ENCODE results near the gene CCNF.
"Not testable (repeated sequence)": the region's sequence is repeated elsewhere in the genome, so short reads cannot be mapped to it uniquely, and the experiment has no call there.

Gene CCNF

DNA sequence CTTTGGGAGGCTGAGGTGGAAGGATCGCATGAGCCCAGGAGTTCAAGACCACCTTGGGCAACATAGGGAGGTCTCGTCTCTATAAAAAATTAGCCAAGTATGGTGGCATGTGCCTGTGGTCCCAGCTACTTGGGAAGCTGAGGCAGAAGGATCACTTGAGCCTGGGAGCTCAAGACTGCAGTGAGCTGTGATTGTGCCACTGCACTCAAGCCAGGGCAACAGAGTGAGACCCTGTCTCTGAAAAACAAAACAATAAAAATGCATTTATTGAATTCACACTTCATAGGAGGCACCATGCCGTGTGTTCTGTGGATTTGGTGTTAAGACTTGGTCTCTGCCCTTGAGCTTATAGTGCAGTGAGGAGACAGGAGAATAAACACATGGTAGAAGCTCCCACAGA is 48.1 kb downstream of the CCNF start:
- TF ChIP-seq, protein P1, sequence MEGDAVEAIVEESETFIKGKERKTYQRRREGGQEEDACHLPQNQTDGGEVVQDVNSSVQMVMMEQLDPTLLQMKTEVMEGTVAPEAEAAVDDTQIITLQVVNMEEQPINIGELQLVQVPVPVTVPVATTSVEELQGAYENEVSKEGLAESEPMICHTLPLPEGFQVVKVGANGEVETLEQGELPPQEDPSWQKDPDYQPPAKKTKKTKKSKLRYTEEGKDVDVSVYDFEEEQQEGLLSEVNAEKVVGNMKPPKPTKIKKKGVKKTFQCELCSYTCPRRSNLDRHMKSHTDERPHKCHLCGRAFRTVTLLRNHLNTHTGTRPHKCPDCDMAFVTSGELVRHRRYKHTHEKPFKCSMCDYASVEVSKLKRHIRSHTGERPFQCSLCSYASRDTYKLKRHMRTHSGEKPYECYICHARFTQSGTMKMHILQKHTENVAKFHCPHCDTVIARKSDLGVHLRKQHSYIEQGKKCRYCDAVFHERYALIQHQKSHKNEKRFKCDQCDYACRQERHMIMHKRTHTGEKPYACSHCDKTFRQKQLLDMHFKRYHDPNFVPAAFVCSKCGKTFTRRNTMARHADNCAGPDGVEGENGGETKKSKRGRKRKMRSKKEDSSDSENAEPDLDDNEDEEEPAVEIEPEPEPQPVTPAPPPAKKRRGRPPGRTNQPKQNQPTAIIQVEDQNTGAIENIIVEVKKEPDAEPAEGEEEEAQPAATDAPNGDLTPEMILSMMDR (IDR thresholded peaks at IDR 0.05; ENCODE audit: insufficient read depth, low read length, missing control alignments): no peak
- ChIA-PET POLR2A (no interaction called here), CTCF (interaction anchor here (1.0 to 1.8 kb wide), 2 partner anchors 23 to 137 kb away, joined by 4 to 10 read pairs; partner anchors contain the start of gene ABCA3)

DNA sequence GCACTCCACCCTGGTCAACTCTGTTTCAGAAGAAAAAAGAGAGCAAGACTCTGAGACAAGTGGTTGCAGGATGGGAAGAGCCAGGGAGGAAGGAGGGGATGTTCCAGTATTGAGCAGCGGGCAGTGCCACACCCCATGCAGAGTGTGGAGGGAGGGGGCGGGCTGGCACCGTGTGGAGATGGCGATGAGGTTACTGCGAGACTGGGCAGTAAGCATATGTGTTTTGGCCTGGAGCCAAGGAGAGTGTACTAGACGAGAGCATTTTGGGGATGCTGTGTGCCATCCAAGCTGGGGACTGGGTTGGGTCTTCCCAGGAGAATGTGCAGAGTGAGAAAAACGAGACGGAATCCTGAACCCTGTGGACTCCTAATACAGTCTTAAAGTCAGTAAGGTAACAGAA is 49.0 kb downstream of the CCNF start:
- TF ChIP-seq, protein P1 (IDR thresholded peaks at IDR 0.05; ENCODE audit: insufficient read depth, low read length, missing control alignments): no peak
- DNase-seq (ENCODE audit: low read depth, low spot score): no peak
- ChIA-PET POLR2A (no interaction called here), CTCF (interaction anchor here (1.0 kb wide), 1 partner anchor 22 kb away, joined by 3 read pairs; no protein-coding TSS in a partner anchor)
- H3K4me3 ChIP-seq (ENCODE audit: low read depth, low read length): no peak overlapping the region

More for the DNA sequence above, 48.1 kb downstream of the CCNF start:
- no peak overlapping the region for H3K4me3 ChIP-seq (ENCODE audit: low read depth, low read length)
- no peak for DNase-seq (ENCODE audit: low read depth, low spot score)

DNA sequence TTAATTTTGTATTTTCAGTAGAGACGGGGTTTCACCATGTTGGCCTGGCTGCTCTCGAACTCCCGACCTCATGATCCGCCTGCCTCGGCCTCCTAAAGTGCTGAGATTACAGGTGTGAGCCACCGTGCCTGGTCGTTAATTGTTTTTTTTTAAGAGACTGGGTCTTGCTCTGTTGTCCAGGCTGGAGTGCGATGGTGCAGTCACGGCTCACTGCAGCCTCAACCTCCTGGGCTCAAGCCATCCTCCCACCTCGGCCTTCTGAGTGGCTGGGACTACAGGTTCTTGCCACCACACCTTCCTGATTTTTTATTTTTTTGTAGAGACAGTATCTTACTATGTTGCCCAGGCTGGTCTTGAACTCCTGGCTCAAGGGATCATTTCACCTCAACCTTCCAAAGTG is 50.7 kb downstream of the CCNF start:
- CTCF ChIA-PET; H3K4me3 ChIP-seq (ENCODE audit: low read depth, low read length); DNase-seq (ENCODE audit: low read depth, low spot score); POLR2A ChIA-PET: not testable (repeated sequence)

DNA sequence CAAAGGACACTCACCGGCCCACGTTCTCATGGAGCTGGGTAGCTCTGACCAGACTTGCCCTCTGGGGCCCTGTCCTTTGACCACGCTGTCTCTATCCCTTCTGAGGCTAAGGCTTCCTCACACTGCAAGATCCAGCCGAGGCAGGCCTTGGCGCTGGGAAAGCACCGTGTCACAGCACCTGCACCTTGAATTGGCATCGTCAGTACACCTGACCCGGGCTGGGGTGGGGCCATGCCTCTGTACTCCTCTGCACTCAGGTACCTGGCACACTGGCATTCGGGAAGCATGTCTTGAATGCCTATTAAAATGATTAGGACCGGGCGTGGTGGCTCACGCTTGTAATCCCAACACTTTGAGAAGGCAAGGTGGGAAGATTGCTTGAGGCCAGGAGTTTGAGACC is 51.7 kb downstream of the CCNF start:
- TF ChIP-seq, protein P1 (IDR thresholded peaks at IDR 0.05; ENCODE audit: insufficient read depth, low read length, missing control alignments): no peak
- no peak overlapping the region for H3K4me3 ChIP-seq (ENCODE audit: low read depth, low read length)
- ChIA-PET POLR2A (no interaction called here), CTCF (interaction anchor here (1.6 kb wide), 1 partner anchor 8 kb away, joined by 4 read pairs; no protein-coding TSS in a partner anchor)
- no peak for DNase-seq (ENCODE audit: low read depth, low spot score)

DNA sequence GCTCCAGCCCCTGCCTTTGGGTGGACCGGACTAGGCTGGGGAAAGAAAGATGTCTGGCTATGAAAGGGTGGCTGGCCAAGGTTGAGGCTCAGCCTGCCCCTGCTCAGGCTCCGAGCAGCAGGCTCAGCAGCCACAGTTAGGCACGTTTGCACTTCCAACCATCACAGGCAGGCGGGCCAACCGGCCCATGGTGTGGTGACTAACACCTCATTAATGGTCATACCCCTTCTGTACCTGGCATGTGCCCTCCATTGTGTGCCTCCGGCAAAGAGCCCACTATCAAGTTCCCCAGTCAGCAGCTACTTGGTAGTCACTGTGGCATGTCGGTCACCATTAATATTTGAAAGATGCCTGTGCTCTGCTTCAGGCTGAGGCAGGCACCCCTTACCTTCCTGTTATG is 52.4 kb downstream of the CCNF start:
- ChIA-PET POLR2A (interaction anchor here (1.6 kb wide), 1 partner anchor 22 kb away, joined by 4 read pairs; the partner anchor contains the start of gene TEDC2), CTCF (interaction anchor here (1.4 to 1.6 kb wide), 2 partner anchors 9 to 22 kb away, joined by 3 to 4 read pairs; partner anchors contain the start of gene TEDC2)
- no peak for DNase-seq (ENCODE audit: low read depth, low spot score)
- TF ChIP-seq, protein P1 (IDR thresholded peaks at IDR 0.05; ENCODE audit: insufficient read depth, low read length, missing control alignments): no peak
- no peak overlapping the region for H3K4me3 ChIP-seq (ENCODE audit: low read depth, low read length)

DNA sequence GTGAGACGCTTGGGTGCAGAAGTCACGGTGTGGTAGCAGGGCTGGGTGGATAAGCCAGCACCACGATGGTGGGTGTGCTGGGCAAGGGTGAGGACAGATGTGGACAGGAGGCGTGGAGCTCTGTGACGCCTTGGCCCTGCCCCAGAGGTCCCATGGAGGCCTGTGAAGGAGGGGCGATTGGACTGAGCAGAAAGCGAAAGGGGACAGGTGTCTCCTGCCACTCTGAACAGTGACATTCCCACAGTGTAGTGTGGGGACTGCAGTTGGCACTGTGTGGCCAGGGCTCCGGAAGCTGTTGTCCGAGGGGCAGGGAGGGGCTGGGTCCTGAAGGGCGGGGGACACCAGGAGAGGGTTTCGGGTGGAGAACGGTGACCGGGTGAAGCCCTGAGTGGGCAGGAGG is 53.0 kb downstream of the CCNF start:
- no peak overlapping the region for H3K4me3 ChIP-seq (ENCODE audit: low read depth, low read length)
- TF ChIP-seq, protein P1 (IDR thresholded peaks at IDR 0.05; ENCODE audit: insufficient read depth, low read length, missing control alignments): no peak
- DNase-seq (ENCODE audit: low read depth, low spot score): no peak
- POLR2A ChIA-PET: interaction anchor here (0.8 to 1.6 kb wide), 4 partner anchors 7 to 231 kb away, joined by 3 to 7 read pairs (median 5); partner anchors contain the start of genes ECI1, TBC1D24 and TEDC2
- CTCF ChIA-PET: interaction anchor here (1.0 to 5.1 kb wide), 6 partner anchors 8 to 52 kb away, joined by 3 to 41 read pairs (median 4); partner anchors contain the start of genes CCNF and TEDC2

All from AG04449 (cell line).